ENCODE data around the gene ATP6V0E1. TPM values are rescaled to one million over a fixed set of nuclear protein-coding genes. Genes with fewer than 3 reads are reported as not detected.
"Not testable (repeated sequence)": the region's sequence is repeated elsewhere in the genome, so short reads cannot be mapped to it uniquely, and the experiment has no call there.

Gene ATP6V0E1
- total and polyA plus RNA-seq, 2 of the 4 experiments (the other 2 are of a cell fraction): 258 to 277 TPM

DNA sequence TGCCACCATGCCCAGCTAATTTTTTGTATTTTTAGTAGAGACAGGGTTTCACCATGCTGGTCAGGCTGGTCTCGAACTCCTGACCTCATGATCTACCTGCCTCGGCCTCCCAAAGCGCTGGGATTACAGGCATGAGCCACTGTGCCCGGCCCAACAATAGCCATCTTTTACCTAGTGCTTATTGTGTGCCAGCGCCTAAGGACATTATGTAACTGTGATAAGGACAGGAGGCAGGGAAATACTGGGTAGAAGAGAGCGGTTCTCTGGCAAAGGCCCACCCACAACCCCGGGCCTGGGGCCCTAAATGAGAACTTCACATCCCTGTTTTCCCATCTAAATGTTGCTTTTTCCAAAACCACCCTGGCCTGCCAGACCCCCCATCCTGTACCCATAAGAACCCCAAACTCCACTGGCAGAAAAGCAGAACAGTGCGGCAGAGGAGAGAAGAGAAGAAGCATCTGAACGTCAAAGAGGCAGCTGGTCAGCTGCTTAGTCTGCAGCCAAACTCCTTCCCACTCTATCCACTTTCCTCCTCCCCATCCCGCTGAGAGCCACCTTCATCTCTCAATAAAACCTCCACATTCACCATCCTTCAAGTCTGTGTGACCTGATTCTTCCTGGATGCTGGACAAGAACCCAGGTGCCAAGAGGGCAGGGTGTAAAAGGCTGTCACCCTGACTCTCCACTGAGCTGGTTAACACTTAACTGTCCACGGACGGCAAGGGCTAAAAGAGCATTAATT lies 63.7 kb downstream of the ATP6V0E1 start:
- DNase-seq; H3K27me3 ChIP-seq (ENCODE audit: control insufficient read depth, insufficient read depth, low read length); H3K9me3 ChIP-seq (ENCODE audit: control insufficient read depth, insufficient read depth, low read length); H3K79me1 ChIP-seq (ENCODE audit: low read depth in 1 of 2, low read length in 2 of 2); H3K4ac ChIP-seq (ENCODE audit: low read depth, low read length); H3K23ac ChIP-seq (ENCODE audit: low read depth, low read length); H2BK120ac ChIP-seq (ENCODE audit: low read depth, low read length); H2AK5ac ChIP-seq (ENCODE audit: low read depth, low read length); BruUV-seq (replicated peaks); ATAC-seq (ENCODE audit: low read depth); H2BK20ac ChIP-seq (ENCODE audit: low read depth, low read length); POLR2A ChIA-PET (ENCODE audit: unreplicated experiment); CTCF ChIA-PET; H3K9me1 ChIP-seq (ENCODE audit: insufficient read depth, low read length); H4K20me1 ChIP-seq (ENCODE audit: insufficient read depth, low read length); H3K56ac ChIP-seq (ENCODE audit: extremely low read depth, insufficient read depth, low read length); H3K27ac ChIP-seq (ENCODE audit: insufficient read depth, low read length); dilution Hi-C loops (cut with HindIII; ENCODE audit: low sequenced_read_pairs, unreplicated experiment); H3K9ac ChIP-seq (ENCODE audit: low read depth, low read length); H3K18ac ChIP-seq (ENCODE audit: low read depth, low read length); intact Hi-C loops (cut with micrococcal nuclease); H3K4me2 ChIP-seq (ENCODE audit: low read depth, low read length); H4K8ac ChIP-seq (ENCODE audit: low read depth in 2 of 2, low read length in 2 of 2); H2BK5ac ChIP-seq (ENCODE audit: low read depth, low read length, poor library complexity, severe bottlenecking); H3K36me3 ChIP-seq (ENCODE audit: control insufficient read depth, insufficient read depth, low read length); in situ Hi-C loops (cut with MboI; ENCODE audit: low sequenced_read_pairs); H2AFZ ChIP-seq (replicated peaks; ENCODE audit: low read length, poor library complexity); H2AK9ac ChIP-seq (replicated peaks; ENCODE audit: low read depth, low read length, poor library complexity); H3K4me3 ChIP-seq (ENCODE audit: insufficient read depth, low read depth, low read length); H3K14ac ChIP-seq (replicated peaks; ENCODE audit: low read depth, low read length); H4K5ac ChIP-seq (ENCODE audit: low read depth, low read length): not testable (repeated sequence)
- peak overlapping the region; percentile 13; the same call in 1 of the 2 replicates for H4K91ac ChIP-seq (ENCODE audit: insufficient read depth, low read depth, low read length)
- H2BK15ac ChIP-seq (ENCODE audit: low read depth, low read length): peak overlapping the region; percentile 81; the same call in 1 of the 3 replicates
- WGBS, 2 experiments (ENCODE audit: extremely low coverage in 2 of 2, insufficient read length in 1 of 2): no CpG with 5 or more reads among the region's 12 CpGs
- peaks cover 19% of the 10 kb centered on the region for H3K4me1 ChIP-seq (ENCODE audit: control insufficient read depth, insufficient read depth, low read length)
